Endodermal cell (in vitro differentiated cells): ENCODE measurements around the gene PKP3. TPM values are rescaled to one million over a fixed set of nuclear protein-coding genes. Genes with fewer than 3 reads are reported as not detected.
"Not testable (repeated sequence)": the region's sequence is repeated elsewhere in the genome, so short reads cannot be mapped to it uniquely, and the experiment has no call there.

Experiments
- DNase-seq: peaks from one replicate; pipeline ENCODE4 v3.0.0-alpha.2; 2017
- H3K27ac ChIP-seq: 2 replicates; pipeline ENCODE4 v1.5.1; 2013; ENCODE audit warnings: mild to moderate bottlenecking, low read depth, low read length, moderate library complexity
- H3K27me3 ChIP-seq: 2 replicates; pipeline ENCODE4 v1.6.1; 2013; ENCODE audit warnings: mild to moderate bottlenecking, low read length, moderate library complexity; ENCODE audit not compliant: insufficient read depth, control insufficient read depth, poor library complexity, severe bottlenecking
- H3K36me3 ChIP-seq: 2 replicates; pipeline ENCODE4 v1.7.0; 2013; ENCODE audit warnings: mild to moderate bottlenecking, low read length, moderate library complexity; ENCODE audit not compliant: control insufficient read depth, insufficient read depth
- H3K4me1 ChIP-seq: one replicate; pipeline ENCODE4 v1.7.0; 2013; ENCODE audit warnings: low read length; ENCODE audit not compliant: control insufficient read depth, insufficient read depth
- H3K4me3 ChIP-seq: 2 replicates; pipeline ENCODE4 v1.5.1; 2013; ENCODE audit warnings: mild to moderate bottlenecking, low read length, moderate library complexity
- H3K9ac ChIP-seq: 2 replicates; pipeline ENCODE4 v1.6.1; 2013; ENCODE audit warnings: mild to moderate bottlenecking, low read length, moderate library complexity; ENCODE audit not compliant: poor library complexity, severe bottlenecking; ENCODE audit errors: extremely low read depth
- H3K9me3 ChIP-seq: 2 replicates; pipeline ENCODE4 v1.6.1; 2013; ENCODE audit warnings: mild to moderate bottlenecking, low read length, moderate library complexity; ENCODE audit not compliant: control insufficient read depth
- H3K27ac Mint-ChIP-seq: 2 replicates; pipeline ENCODE4 v1.8.0; 2020; ENCODE audit warnings: mixed read lengths
- H3K27me3 Mint-ChIP-seq: 2 replicates; pipeline ENCODE4 v1.8.0; 2021; ENCODE audit warnings: mild to moderate bottlenecking, mixed read lengths; ENCODE audit not compliant: insufficient read depth
- H3K36me3 Mint-ChIP-seq: 2 replicates; pipeline ENCODE4 v1.8.0; 2020; ENCODE audit warnings: low read depth, mixed read lengths
- H3K4me1 Mint-ChIP-seq: 2 replicates; pipeline ENCODE4 v1.8.0; 2020; ENCODE audit warnings: mixed read lengths
- H3K4me3 Mint-ChIP-seq: 2 replicates; pipeline ENCODE4 v1.8.0; 2020; ENCODE audit warnings: mild to moderate bottlenecking, moderate library complexity, mixed read lengths
- H3K9me3 Mint-ChIP-seq: 2 replicates; pipeline ENCODE4 v1.8.0; 2020; ENCODE audit warnings: mild to moderate bottlenecking, mixed read lengths
- WGBS, 2 experiments: methylation state at CpG; one replicate each; pipeline versions ENCODE4 v1.1.5 to v1.1.7; 2013; ENCODE audit warnings: missing lambda C conversion rate in 2 of 2, mixed read lengths in 1 of 2; ENCODE audit not compliant: insufficient coverage in 1 of 2, insufficient read length in 1 of 2; 5-methylcytosine and 5-hydroxymethylcytosine counted together
- total RNA-seq, 2 donors: library from RNA; stranded (reverse); fragmentation: NEBNext Ultra II Directional in 1 of 2; extraction: Animal tissue kit (Norgen Biotek cat#: 25700) in 1 of 2; gene quantifications; 2 replicates in 1 of 2; 3 replicates in 1 of 2; pipeline ENCODE4 v1.2.1, GENCODE V29; 2021
- TF ChIP-seq, protein P1 (sequence below): fragments of 200-600 bp; sonication (generic); conservative IDR thresholded peaks from 2 replicates; pipeline ENCODE4 v1.5.0; 2021; ENCODE audit warnings: antibody characterized with exemption, mild to moderate bottlenecking

The PKP3 gene
- total RNA-seq, 2 donors from 2014 or later: 35.4 to 44.8 TPM

DNA sequence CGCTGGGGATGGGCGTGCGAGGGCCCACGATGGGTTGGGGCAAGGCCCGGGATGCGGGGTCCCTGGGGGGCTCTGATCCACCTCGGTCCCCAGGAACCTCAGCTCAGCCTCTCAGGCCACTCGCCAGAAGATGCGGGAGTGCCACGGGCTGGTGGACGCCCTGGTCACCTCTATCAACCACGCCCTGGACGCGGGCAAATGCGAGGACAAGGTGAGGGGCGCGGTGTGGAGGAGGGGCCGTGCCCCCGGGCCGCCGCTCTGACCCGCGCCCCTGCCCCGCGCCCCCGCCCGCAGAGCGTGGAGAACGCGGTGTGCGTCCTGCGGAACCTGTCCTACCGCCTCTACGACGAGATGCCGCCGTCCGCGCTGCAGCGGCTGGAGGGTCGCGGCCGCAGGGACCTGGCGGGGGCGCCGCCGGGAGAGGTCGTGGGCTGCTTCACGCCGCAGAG is 6.3 kb downstream of the PKP3 start:
- TF ChIP-seq, protein P1, sequence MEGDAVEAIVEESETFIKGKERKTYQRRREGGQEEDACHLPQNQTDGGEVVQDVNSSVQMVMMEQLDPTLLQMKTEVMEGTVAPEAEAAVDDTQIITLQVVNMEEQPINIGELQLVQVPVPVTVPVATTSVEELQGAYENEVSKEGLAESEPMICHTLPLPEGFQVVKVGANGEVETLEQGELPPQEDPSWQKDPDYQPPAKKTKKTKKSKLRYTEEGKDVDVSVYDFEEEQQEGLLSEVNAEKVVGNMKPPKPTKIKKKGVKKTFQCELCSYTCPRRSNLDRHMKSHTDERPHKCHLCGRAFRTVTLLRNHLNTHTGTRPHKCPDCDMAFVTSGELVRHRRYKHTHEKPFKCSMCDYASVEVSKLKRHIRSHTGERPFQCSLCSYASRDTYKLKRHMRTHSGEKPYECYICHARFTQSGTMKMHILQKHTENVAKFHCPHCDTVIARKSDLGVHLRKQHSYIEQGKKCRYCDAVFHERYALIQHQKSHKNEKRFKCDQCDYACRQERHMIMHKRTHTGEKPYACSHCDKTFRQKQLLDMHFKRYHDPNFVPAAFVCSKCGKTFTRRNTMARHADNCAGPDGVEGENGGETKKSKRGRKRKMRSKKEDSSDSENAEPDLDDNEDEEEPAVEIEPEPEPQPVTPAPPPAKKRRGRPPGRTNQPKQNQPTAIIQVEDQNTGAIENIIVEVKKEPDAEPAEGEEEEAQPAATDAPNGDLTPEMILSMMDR: no peak
- no peak overlapping the region for H3K27ac Mint-ChIP-seq

DNA sequence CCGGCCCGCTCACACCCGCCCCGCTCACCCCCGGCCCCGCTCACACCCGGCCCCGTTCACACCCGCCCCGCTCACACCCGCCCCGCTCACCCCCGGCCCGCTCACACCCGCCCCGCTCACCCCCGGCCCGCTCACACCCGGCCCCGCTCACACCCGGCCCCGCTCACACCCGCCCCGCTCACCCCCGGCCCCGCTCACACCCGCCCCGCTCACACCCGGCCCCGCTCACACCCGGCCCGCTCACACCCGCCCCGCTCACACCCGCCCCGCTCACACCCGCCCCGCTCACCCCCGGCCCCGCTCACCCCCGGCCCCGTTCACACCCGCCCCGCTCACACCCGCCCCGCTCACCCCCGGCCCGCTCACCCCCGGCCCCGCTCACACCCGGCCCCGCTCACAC is 7.2 kb downstream of the PKP3 start:
- not testable (repeated sequence) for H3K9me3 ChIP-seq, DNase-seq, H3K36me3 ChIP-seq, H3K27ac ChIP-seq, H3K27me3 Mint-ChIP-seq, H3K27ac Mint-ChIP-seq, H3K4me1 Mint-ChIP-seq, H3K4me3 ChIP-seq, H3K9me3 Mint-ChIP-seq, H3K4me1 ChIP-seq, H3K4me3 Mint-ChIP-seq, H3K27me3 ChIP-seq, H3K9ac ChIP-seq
- 93% methylated on average over 3 of the region's 52 CpGs; no CpG with 5 or more reads in 1 of the 2 experiments for WGBS, 2 experiments
- H3K36me3 Mint-ChIP-seq: peaks cover 22% of the 10 kb centered on the region

More for the DNA sequence above, 6.3 kb downstream of the PKP3 start:
- 96% methylated on average over 48 to 49 of the region's 50 CpGs for WGBS, 2 experiments
- H3K4me3 ChIP-seq: no peak overlapping the region
- H3K9me3 Mint-ChIP-seq: peaks cover 9% of the 10 kb centered on the region
- no peak for DNase-seq
- no peak overlapping the region for H3K27ac ChIP-seq
- no peaks in the 10 kb centered on the region for H3K4me1 Mint-ChIP-seq
- no peaks in the 10 kb centered on the region for H3K9me3 ChIP-seq
- H3K36me3 Mint-ChIP-seq: peaks cover 22% of the 10 kb centered on the region
- H3K36me3 ChIP-seq: no peaks in the 10 kb centered on the region
- no peaks in the 10 kb centered on the region for H3K4me1 ChIP-seq
- no peak overlapping the region for H3K9ac ChIP-seq
- no peak overlapping the region for H3K4me3 Mint-ChIP-seq
- no peaks in the 10 kb centered on the region for H3K27me3 Mint-ChIP-seq
- no peaks in the 10 kb centered on the region for H3K27me3 ChIP-seq

DNA sequence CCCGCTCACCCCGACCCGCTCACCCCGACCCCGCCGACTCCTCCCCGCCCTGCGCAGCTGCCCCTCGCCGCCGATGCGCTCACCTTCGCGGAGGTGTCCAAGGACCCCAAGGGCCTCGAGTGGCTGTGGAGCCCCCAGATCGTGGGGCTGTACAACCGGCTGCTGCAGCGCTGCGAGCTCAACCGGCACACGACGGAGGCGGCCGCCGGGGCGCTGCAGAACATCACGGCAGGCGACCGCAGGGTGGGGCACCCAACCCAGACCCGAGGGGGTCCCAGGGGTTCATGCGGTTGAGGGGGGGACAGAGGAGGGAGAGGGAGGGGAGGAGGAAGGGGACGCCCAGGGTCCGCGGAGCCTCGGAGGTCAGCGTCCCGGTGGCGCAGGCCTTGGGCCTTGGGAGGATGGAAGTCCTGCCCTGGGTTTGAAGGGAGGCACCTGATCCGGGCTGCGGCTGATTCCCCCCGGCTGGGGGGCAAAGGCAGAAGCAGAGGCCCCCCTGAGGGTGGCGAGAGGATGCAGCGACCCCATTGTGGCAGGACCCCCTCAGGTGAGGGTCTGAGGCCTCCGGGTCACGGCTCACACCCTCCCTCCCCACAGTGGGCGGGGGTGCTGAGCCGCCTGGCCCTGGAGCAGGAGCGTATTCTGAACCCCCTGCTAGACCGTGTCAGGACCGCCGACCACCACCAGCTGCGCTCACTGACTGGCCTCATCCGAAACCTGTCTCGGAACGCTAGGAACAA is 9.2 kb downstream of the PKP3 start:
- 93% methylated on average over 19 to 55 of the region's 55 CpGs for WGBS, 2 experiments
- Mint-ChIP-seq H3K4me1 (peaks cover 2% of the 10 kb centered on the region), H3K4me3 (no peak overlapping the region), H3K36me3 (peaks cover 18% of the 10 kb centered on the region), H3K27ac (no peak overlapping the region), H3K27me3 (peaks cover 2% of the 10 kb centered on the region), H3K9me3 (peaks cover 9% of the 10 kb centered on the region)
- DNase-seq: no peak
- H3K36me3 ChIP-seq: no peaks in the 10 kb centered on the region
- H3K9ac ChIP-seq: no peak overlapping the region
- H3K4me3 ChIP-seq: no peak overlapping the region
- H3K4me1 ChIP-seq: peaks cover 3% of the 10 kb centered on the region
- no peak overlapping the region for H3K27ac ChIP-seq
- TF ChIP-seq, protein P1: no peak
- H3K27me3 ChIP-seq: no peaks in the 10 kb centered on the region
- no peaks in the 10 kb centered on the region for H3K9me3 ChIP-seq
